Activated naive CD8-positive, alpha-beta T cell treated with anti-CD3 and anti-CD28 coated beads, Interleukin-2, amount 10 ng/mL, durations not matched to agents 7 days and 5 days (primary cell): ENCODE measurements around the gene LYRM4. TPM values are rescaled to one million over a fixed set of nuclear protein-coding genes. Genes with fewer than 3 reads are reported as not detected.

ENCODE experiments used
- ATAC-seq: fragments of 150-1000 bp; cut with Tn5 transposase; one replicate; pipeline ENCODE4 v1.10.0; 2021; ENCODE audit warnings: low read depth, moderate library complexity
- POLR2A ChIA-PET: fragments of 350-600 bp; sonication (Branson Sonifier 250); formaldehyde crosslinking; loops from one replicate; lab custom pipeline; 2021; ENCODE audit warnings: antibody characterized with exemption; lab: Charles Lee
- DNase-seq: peaks from one replicate; pipeline ENCODE4 v3.0.0; 2021
- H3K27ac Mint-ChIP-seq: one replicate; pipeline ENCODE4 v1.8.0; 2022; ENCODE audit warnings: mild to moderate bottlenecking, mixed read lengths
- H3K27me3 Mint-ChIP-seq: one replicate; pipeline ENCODE4 v1.8.0; 2022; ENCODE audit warnings: mild to moderate bottlenecking, moderate library complexity, mixed read lengths
- H3K36me3 Mint-ChIP-seq: one replicate; pipeline ENCODE4 v1.8.0; 2021; ENCODE audit warnings: mild to moderate bottlenecking, mixed read lengths
- H3K4me1 Mint-ChIP-seq: one replicate; pipeline ENCODE4 v1.8.0; 2021; ENCODE audit warnings: mixed read lengths
- H3K4me3 Mint-ChIP-seq: one replicate; pipeline ENCODE4 v1.8.0; 2022; ENCODE audit warnings: mild to moderate bottlenecking, moderate library complexity, mixed read lengths
- H3K9me3 Mint-ChIP-seq: one replicate; pipeline ENCODE4 v1.8.0; 2021; ENCODE audit warnings: mixed read lengths
- total RNA-seq, 2 experiments: library from RNA; stranded (reverse); gene quantifications; one replicate each; pipeline ENCODE4 v1.2.3, GENCODE V29; 2021

Gene LYRM4
- 10 to 100 TPM; 26.5 to 27.1 TPM for total RNA-seq

GRCh38 chr6:5260661-5261544 is at the start of gene LYRM4, which contains the start of gene FARS2:
TSS of gene LYRM4 (minus strand) at chr6:5260950. CDS start at chr6:5260733, 217 bp downstream.
TSS of gene FARS2 (plus strand) at chr6:5261513.
- DNase-seq = peak; percentile 98
- POLR2A ChIA-PET = interaction anchor here (0.5 to 2.0 kb wide), 8 partner anchors 39 to 1239 kb away, joined by 3 to 16 read pairs (median 3); no protein-coding TSS in a partner anchor
- ATAC-seq = peak; percentile 79
- Mint-ChIP-seq H3K9me3 (no peaks in the 10 kb centered on the region), H3K27ac (peak within 1 kb of the TSS; percentile 100), H3K4me3 (peak within 1 kb of the TSS; percentile 95), H3K4me1 (peaks cover 23% of the 10 kb centered on the region), H3K36me3 (peaks cover 7% of the 10 kb centered on the region), H3K27me3 (no peaks in the 10 kb centered on the region)

GRCh38 chr6:5308066-5308465 is 47.3 kb upstream of the LYRM4 start:
- no peaks in the 10 kb centered on the region for H3K27me3 Mint-ChIP-seq
- no peaks in the 10 kb centered on the region for H3K9me3 Mint-ChIP-seq
- POLR2A ChIA-PET = no interaction called here
- ATAC-seq (no peak), DNase-seq (no peak)
- H3K4me1 Mint-ChIP-seq = peaks cover 4% of the 10 kb centered on the region
- no peak overlapping the region for H3K4me3 Mint-ChIP-seq
- no peak overlapping the region for H3K27ac Mint-ChIP-seq
- H3K36me3 Mint-ChIP-seq = no peaks in the 10 kb centered on the region

- Mint-ChIP-seq H3K27me3 (no peaks in the 10 kb centered on the region), H3K4me1 (peaks cover 11% of the 10 kb centered on the region), H3K27ac (no peak overlapping the region), H3K36me3 (no peaks in the 10 kb centered on the region), H3K4me3 (no peak overlapping the region), H3K9me3 (no peaks in the 10 kb centered on the region)
- DNase-seq (no peak), ATAC-seq (no peak)
- POLR2A ChIA-PET = no interaction called here
Measured at GRCh38 chr6:5307058-5307457, 46.3 kb upstream of the LYRM4 start.

- H3K4me3 Mint-ChIP-seq = no peak overlapping the region
- H3K27ac Mint-ChIP-seq = no peak overlapping the region
- no peak for DNase-seq
- ATAC-seq = no peak
- H3K36me3 Mint-ChIP-seq = no peaks in the 10 kb centered on the region
- H3K27me3 Mint-ChIP-seq = no peaks in the 10 kb centered on the region
- POLR2A ChIA-PET = no interaction called here
- H3K9me3 Mint-ChIP-seq = no peaks in the 10 kb centered on the region
- H3K4me1 Mint-ChIP-seq = peaks cover 15% of the 10 kb centered on the region
Measured at GRCh38 chr6:5305968-5306626, 45.3 kb upstream of the LYRM4 start.

GRCh38 chr6:5303682-5304081 is 42.9 kb upstream of the LYRM4 start:
- peaks cover 17% of the 10 kb centered on the region for H3K4me1 Mint-ChIP-seq
- no peaks in the 10 kb centered on the region for H3K36me3 Mint-ChIP-seq
- H3K9me3 Mint-ChIP-seq = no peaks in the 10 kb centered on the region
- H3K27ac Mint-ChIP-seq = no peak overlapping the region
- ATAC-seq = no peak
- DNase-seq = no peak
- no peaks in the 10 kb centered on the region for H3K27me3 Mint-ChIP-seq
- POLR2A ChIA-PET = interaction anchor here (0.6 kb wide), 1 partner anchor 33 kb away, joined by 5 read pairs; no protein-coding TSS in a partner anchor
- no peak overlapping the region for H3K4me3 Mint-ChIP-seq

- Mint-ChIP-seq H3K9me3 (no peaks in the 10 kb centered on the region), H3K27me3 (no peaks in the 10 kb centered on the region), H3K36me3 (no peaks in the 10 kb centered on the region), H3K27ac (no peak overlapping the region), H3K4me1 (peaks cover 17% of the 10 kb centered on the region), H3K4me3 (no peak overlapping the region)
- DNase-seq (peak; percentile 40), ATAC-seq (peak; percentile 81)
- POLR2A ChIA-PET = interaction anchor here (1.0 kb wide), 1 partner anchor 42 kb away, joined by 4 read pairs; the partner anchor contains the start of genes FARS2 and LYRM4
Measured at GRCh38 chr6:5302995-5303622, 42.4 kb upstream of the LYRM4 start.

- DNase-seq = no peak
- H3K27me3 Mint-ChIP-seq = no peaks in the 10 kb centered on the region
- no peaks in the 10 kb centered on the region for H3K36me3 Mint-ChIP-seq
- peak overlapping the region; percentile 42 for H3K4me3 Mint-ChIP-seq
- POLR2A ChIA-PET = interaction anchor here (1.0 kb wide), 1 partner anchor 41 kb away, joined by 4 read pairs; the partner anchor contains the start of genes FARS2 and LYRM4
- peak; percentile 76 for ATAC-seq
- peaks cover 17% of the 10 kb centered on the region for H3K4me1 Mint-ChIP-seq
- H3K27ac Mint-ChIP-seq = peak overlapping the region; percentile 58
- no peaks in the 10 kb centered on the region for H3K9me3 Mint-ChIP-seq
Measured at GRCh38 chr6:5302220-5302946, 41.6 kb upstream of the LYRM4 start.

GRCh38 chr6:5300206-5300764 is 39.5 kb upstream of the LYRM4 start:
- H3K27ac Mint-ChIP-seq = no peak overlapping the region
- no peak overlapping the region for H3K4me3 Mint-ChIP-seq
- POLR2A ChIA-PET = no interaction called here
- DNase-seq (no peak), ATAC-seq (no peak)
- H3K27me3 Mint-ChIP-seq = no peaks in the 10 kb centered on the region
- no peaks in the 10 kb centered on the region for H3K36me3 Mint-ChIP-seq
- H3K9me3 Mint-ChIP-seq = no peaks in the 10 kb centered on the region
- H3K4me1 Mint-ChIP-seq = peaks cover 17% of the 10 kb centered on the region

- H3K27ac Mint-ChIP-seq = no peak overlapping the region
- H3K4me3 Mint-ChIP-seq = no peak overlapping the region
- peaks cover 12% of the 10 kb centered on the region for H3K36me3 Mint-ChIP-seq
- H3K4me1 Mint-ChIP-seq = peaks cover 16% of the 10 kb centered on the region
- ATAC-seq (no peak), DNase-seq (no peak)
- POLR2A ChIA-PET = no interaction called here
- H3K9me3 Mint-ChIP-seq = no peaks in the 10 kb centered on the region
- no peaks in the 10 kb centered on the region for H3K27me3 Mint-ChIP-seq
Measured at GRCh38 chr6:5295623-5296022, 34.9 kb upstream of the LYRM4 start.

- Mint-ChIP-seq H3K4me3 (no peak overlapping the region), H3K4me1 (peaks cover 15% of the 10 kb centered on the region), H3K27ac (peak overlapping the region; percentile 14), H3K36me3 (peaks cover 13% of the 10 kb centered on the region), H3K27me3 (no peaks in the 10 kb centered on the region), H3K9me3 (no peaks in the 10 kb centered on the region)
- ATAC-seq (no peak), DNase-seq (no peak)
- POLR2A ChIA-PET = no interaction called here
Measured at GRCh38 chr6:5294392-5295211, 33.9 kb upstream of the LYRM4 start.

- POLR2A ChIA-PET = no interaction called here
- H3K36me3 Mint-ChIP-seq = peaks cover 13% of the 10 kb centered on the region
- H3K4me1 Mint-ChIP-seq = peaks cover 15% of the 10 kb centered on the region
Measured at GRCh38 chr6:5293692-5294091, 32.9 kb upstream of the LYRM4 start.

GRCh38 chr6:5292154-5292553 is 31.4 kb upstream of the LYRM4 start:
- POLR2A ChIA-PET = no interaction called here
- H3K4me3 Mint-ChIP-seq = no peak overlapping the region
- no peaks in the 10 kb centered on the region for H3K9me3 Mint-ChIP-seq
- no peak for DNase-seq
- H3K4me1 Mint-ChIP-seq = peaks cover 21% of the 10 kb centered on the region
- peaks cover 16% of the 10 kb centered on the region for H3K36me3 Mint-ChIP-seq
- H3K27ac Mint-ChIP-seq = peak overlapping the region; percentile 18
- no peaks in the 10 kb centered on the region for H3K27me3 Mint-ChIP-seq
- no peak for ATAC-seq

More at GRCh38 chr6:5293692-5294091, 32.9 kb upstream of the LYRM4 start:
- no peaks in the 10 kb centered on the region for H3K9me3 Mint-ChIP-seq
- no peak overlapping the region for H3K27ac Mint-ChIP-seq
- DNase-seq (no peak), ATAC-seq (no peak)
- no peaks in the 10 kb centered on the region for H3K27me3 Mint-ChIP-seq
- no peak overlapping the region for H3K4me3 Mint-ChIP-seq
